Measurements from ENCODE around the gene COG8. TPM values are rescaled to one million over a fixed set of nuclear protein-coding genes. Genes with fewer than 3 reads are reported as not detected.

The COG8 gene
- total and polyA plus RNA-seq, 2 donors from 2014 or later, result 33.8 to 49.5 TPM

DNA sequence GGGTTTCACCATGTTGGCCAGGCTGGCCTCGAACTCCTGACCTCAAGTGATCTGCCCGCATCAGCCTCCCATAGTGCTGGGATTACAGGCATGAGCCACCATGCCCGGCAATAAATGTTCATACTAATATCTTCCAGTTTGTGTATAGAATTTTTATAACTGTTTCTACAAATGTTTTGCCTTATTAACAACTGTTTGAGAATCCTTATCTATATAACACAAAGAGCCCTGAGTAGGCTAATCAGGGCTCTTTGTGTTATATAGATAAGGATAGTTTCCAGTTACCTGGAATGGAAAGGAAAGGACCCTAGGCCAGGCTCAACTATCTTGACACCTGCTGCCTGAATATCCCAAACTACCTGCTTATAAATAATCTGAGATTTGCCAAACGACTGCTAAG is 29.5 kb upstream of the COG8 start:
- intact Hi-C loops (cut with DNase I), result no loop called here
- Histone ChIP-seq H3K27me3 (ENCODE audit: control insufficient read depth, insufficient read depth, low read length) (no peaks in the 10 kb centered on the region), H3K9me3 (ENCODE audit: control insufficient read depth in 2 of 3, insufficient read depth in 1 of 3, low read length in 3 of 3) (no peaks in the 10 kb centered on the region), H3K9ac (ENCODE audit: low read length in 3 of 3) (no peak overlapping the region), H3K36me3 (ENCODE audit: control insufficient read depth in 2 of 3, insufficient read depth in 3 of 3, low read length in 3 of 3) (peaks cover 18 to 61% (median 36%) of the 10 kb centered on the region in 3 donors), H3K4me3 (ENCODE audit: low read length in 3 of 3) (no peak overlapping the region), H3K27ac (ENCODE audit: low read depth in 2 of 2, low read length in 2 of 2) (no peak overlapping the region), H3K4me1 (ENCODE audit: control insufficient read depth in 2 of 3, insufficient read depth in 2 of 3, low read depth in 1 of 3, low read length in 3 of 3) (no peaks in the 10 kb centered on the region)
- no peak for DNase-seq
- TF ChIP-seq, protein P1, sequence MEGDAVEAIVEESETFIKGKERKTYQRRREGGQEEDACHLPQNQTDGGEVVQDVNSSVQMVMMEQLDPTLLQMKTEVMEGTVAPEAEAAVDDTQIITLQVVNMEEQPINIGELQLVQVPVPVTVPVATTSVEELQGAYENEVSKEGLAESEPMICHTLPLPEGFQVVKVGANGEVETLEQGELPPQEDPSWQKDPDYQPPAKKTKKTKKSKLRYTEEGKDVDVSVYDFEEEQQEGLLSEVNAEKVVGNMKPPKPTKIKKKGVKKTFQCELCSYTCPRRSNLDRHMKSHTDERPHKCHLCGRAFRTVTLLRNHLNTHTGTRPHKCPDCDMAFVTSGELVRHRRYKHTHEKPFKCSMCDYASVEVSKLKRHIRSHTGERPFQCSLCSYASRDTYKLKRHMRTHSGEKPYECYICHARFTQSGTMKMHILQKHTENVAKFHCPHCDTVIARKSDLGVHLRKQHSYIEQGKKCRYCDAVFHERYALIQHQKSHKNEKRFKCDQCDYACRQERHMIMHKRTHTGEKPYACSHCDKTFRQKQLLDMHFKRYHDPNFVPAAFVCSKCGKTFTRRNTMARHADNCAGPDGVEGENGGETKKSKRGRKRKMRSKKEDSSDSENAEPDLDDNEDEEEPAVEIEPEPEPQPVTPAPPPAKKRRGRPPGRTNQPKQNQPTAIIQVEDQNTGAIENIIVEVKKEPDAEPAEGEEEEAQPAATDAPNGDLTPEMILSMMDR (IDR thresholded peaks at IDR 0.05; ENCODE audit: borderline replicate concordance, extremely low read depth, insufficient read depth), result no peak
- FAIRE-seq, result no peak

DNA sequence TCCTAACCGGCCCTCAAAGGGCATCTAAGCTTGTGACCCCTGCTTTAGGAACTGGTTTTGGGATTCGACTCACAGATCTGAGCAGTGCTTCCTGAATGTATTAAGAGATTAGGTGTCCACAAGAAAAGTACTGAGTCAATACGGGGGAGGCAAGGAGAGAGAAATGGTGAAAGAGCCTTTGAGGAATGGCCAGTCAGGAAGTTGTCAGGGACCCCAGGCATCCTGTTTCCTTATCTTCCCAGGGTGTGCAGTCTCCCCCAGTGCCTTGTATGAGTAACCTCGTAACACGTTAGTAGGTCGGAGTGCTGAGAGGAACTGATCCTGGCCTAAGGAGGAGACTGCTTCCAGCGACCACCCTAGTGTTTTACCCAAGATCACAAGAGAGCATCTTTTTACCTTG is 28.6 kb upstream of the COG8 start:
- DNase-seq, result peak in 1 of 5 donors; percentile 3
- Histone ChIP-seq H3K4me1 (ENCODE audit: control insufficient read depth in 2 of 3, insufficient read depth in 2 of 3, low read depth in 1 of 3, low read length in 3 of 3) (no peaks in the 10 kb centered on the region), H3K27me3 (ENCODE audit: control insufficient read depth, insufficient read depth, low read length) (no peaks in the 10 kb centered on the region), H3K27ac (ENCODE audit: low read depth in 2 of 2, low read length in 2 of 2) (no peak overlapping the region), H3K9ac (ENCODE audit: low read length in 3 of 3) (no peak overlapping the region), H3K36me3 (ENCODE audit: control insufficient read depth in 2 of 3, insufficient read depth in 3 of 3, low read length in 3 of 3) (peaks cover 18 to 61% (median 38%) of the 10 kb centered on the region in 3 donors), H3K9me3 (ENCODE audit: control insufficient read depth in 2 of 3, insufficient read depth in 1 of 3, low read length in 3 of 3) (no peaks in the 10 kb centered on the region), H3K4me3 (ENCODE audit: low read length in 3 of 3) (no peak overlapping the region)
- intact Hi-C loops (cut with DNase I), result no loop called here
- FAIRE-seq, result no peak
- TF ChIP-seq, protein P1 (IDR thresholded peaks at IDR 0.05; ENCODE audit: borderline replicate concordance, extremely low read depth, insufficient read depth), result no peak

DNA sequence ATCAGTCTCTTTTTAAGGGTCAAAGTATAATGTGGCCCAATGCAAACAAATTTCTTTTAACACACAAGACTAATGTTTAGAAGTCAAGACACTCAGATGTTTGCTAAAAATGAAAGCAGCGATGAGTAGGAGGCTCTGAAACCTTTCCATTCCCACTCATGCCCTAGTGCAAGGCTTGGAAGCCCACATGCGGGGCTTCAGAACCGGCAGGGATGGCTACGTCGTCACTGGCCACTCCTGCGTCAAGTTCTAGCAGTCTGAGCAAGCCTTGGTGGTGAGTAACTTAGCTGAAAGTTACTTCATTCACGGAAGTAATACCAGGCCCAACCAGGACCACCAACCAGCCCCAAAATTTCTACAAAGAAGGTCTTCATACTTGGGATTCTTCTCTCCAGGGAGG is 27.1 kb upstream of the COG8 start:
- FAIRE-seq (no peak), DNase-seq (no peak)
- Histone ChIP-seq H3K4me1 (ENCODE audit: control insufficient read depth in 2 of 3, insufficient read depth in 2 of 3, low read depth in 1 of 3, low read length in 3 of 3) (no peaks in the 10 kb centered on the region), H3K27ac (ENCODE audit: low read depth in 2 of 2, low read length in 2 of 2) (no peak overlapping the region), H3K4me3 (ENCODE audit: low read length in 3 of 3) (no peak overlapping the region), H3K9me3 (ENCODE audit: control insufficient read depth in 2 of 3, insufficient read depth in 1 of 3, low read length in 3 of 3) (no peaks in the 10 kb centered on the region), H3K9ac (ENCODE audit: low read length in 3 of 3) (no peak overlapping the region), H3K36me3 (ENCODE audit: control insufficient read depth in 2 of 3, insufficient read depth in 3 of 3, low read length in 3 of 3) (peaks cover 16 to 56% (median 38%) of the 10 kb centered on the region in 3 donors), H3K27me3 (ENCODE audit: control insufficient read depth, insufficient read depth, low read length) (no peaks in the 10 kb centered on the region)
- TF ChIP-seq, protein P1 (IDR thresholded peaks at IDR 0.05; ENCODE audit: borderline replicate concordance, extremely low read depth, insufficient read depth), result no peak
- intact Hi-C loops (cut with DNase I), result no loop called here

DNA sequence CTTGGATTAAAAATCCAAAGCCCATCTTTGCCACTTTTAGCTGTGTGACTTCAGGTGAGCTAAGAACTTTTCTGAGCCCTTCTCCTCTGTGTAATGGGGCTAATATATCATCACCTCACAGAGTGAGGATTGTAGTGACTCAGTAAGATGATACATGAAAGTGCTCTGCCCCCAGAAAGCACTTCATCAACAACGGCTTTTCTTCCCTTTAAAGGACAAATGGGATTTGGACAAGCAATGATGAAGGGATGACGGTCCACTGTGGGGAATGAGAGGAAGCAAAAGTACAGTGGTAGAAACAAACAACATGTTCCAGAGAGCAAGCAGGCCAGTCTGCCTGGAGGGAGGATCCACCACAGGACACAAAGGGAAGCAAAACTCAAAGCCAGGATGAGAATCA is 26.5 kb upstream of the COG8 start:
- FAIRE-seq (no peak), DNase-seq (no peak)
- Histone ChIP-seq H3K9me3 (ENCODE audit: control insufficient read depth in 2 of 3, insufficient read depth in 1 of 3, low read length in 3 of 3) (no peaks in the 10 kb centered on the region), H3K4me3 (ENCODE audit: low read length in 3 of 3) (no peak overlapping the region), H3K27me3 (ENCODE audit: control insufficient read depth, insufficient read depth, low read length) (no peaks in the 10 kb centered on the region), H3K36me3 (ENCODE audit: control insufficient read depth in 2 of 3, insufficient read depth in 3 of 3, low read length in 3 of 3) (peaks cover 16 to 55% (median 38%) of the 10 kb centered on the region in 3 donors), H3K4me1 (ENCODE audit: control insufficient read depth in 2 of 3, insufficient read depth in 2 of 3, low read depth in 1 of 3, low read length in 3 of 3) (no peaks in the 10 kb centered on the region), H3K27ac (ENCODE audit: low read depth in 2 of 2, low read length in 2 of 2) (no peak overlapping the region), H3K9ac (ENCODE audit: low read length in 3 of 3) (no peak overlapping the region)
- TF ChIP-seq, protein P1 (IDR thresholded peaks at IDR 0.05; ENCODE audit: borderline replicate concordance, extremely low read depth, insufficient read depth), result no peak
- intact Hi-C loops (cut with DNase I), result no loop called here
